Glomerular endothelial cell (primary cell): ENCODE data around the gene TOGARAM2. TPM values are rescaled to one million over a fixed set of nuclear protein-coding genes. Genes with fewer than 3 reads are reported as not detected.

Experiments
- DNase-seq: peaks from one replicate; pipeline ENCODE4 v3.0.0-alpha.2; 2011; ENCODE audit warnings: low read depth, low spot score; ENCODE audit errors: extremely low read depth
- total RNA-seq: library from RNA; depleted of rRNA; stranded (reverse); fragments of >200 nt; gene quantifications from 2 replicates; pipeline ENCODE4 v1.2.3, GENCODE V29; 2015

The TOGARAM2 gene
- total RNA-seq, 1 donor from 2014 or later = not detected

- no peak for DNase-seq
These were observed 17.0 kb downstream of the TOGARAM2 start for GRCh38 chr2:28997847-28998735.

- DNase-seq = no peak
These were observed 19.4 kb downstream of the TOGARAM2 start for GRCh38 chr2:29000481-29000880.

GRCh38 chr2:29000956-29001355, 19.9 kb downstream of the TOGARAM2 start:
- no peak for DNase-seq

DNA sequence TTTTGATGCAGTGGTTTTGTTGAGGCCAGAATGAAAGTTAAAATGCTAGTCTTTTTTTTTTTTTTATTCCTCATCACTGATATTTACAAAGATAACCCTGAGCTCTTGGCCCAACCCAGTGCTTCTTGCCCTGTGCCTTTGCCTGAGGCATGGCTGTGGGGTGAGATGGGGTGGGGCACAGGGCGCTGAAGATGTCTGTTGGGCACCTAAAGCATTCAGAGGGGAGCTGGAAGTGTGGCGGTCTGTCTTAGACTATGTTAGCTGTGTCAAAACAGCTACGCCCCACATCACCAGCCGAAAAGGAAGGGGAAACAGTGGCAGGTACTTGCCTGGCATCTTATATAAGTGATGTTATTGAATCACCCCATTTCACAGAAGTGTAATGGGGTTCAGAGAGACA, 20.7 kb downstream of the TOGARAM2 start:
- DNase-seq = no peak

- no peak for DNase-seq
These were observed 23.7 kb downstream of the TOGARAM2 start for GRCh38 chr2:29004755-29005154.

DNA sequence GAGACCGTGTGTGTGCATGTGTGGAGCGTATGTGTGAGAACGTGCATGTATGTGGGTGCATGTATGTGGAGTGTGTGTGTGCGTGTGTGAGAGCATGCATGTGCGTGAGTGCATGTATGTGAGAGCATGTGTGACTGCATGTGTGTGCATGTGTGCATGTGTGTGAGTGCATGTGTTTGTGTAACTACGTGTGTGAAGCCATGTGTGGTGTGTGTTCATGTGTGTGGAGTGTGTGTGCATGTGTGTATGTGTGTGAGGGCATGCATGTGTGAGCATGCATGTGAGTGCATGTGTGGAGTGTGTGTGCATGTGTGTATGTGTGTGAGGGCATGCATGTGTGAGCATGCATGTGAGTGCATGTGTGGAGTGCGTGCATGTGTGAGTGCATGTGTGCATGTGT, 24.2 kb downstream of the TOGARAM2 start:
- no peak for DNase-seq

DNA sequence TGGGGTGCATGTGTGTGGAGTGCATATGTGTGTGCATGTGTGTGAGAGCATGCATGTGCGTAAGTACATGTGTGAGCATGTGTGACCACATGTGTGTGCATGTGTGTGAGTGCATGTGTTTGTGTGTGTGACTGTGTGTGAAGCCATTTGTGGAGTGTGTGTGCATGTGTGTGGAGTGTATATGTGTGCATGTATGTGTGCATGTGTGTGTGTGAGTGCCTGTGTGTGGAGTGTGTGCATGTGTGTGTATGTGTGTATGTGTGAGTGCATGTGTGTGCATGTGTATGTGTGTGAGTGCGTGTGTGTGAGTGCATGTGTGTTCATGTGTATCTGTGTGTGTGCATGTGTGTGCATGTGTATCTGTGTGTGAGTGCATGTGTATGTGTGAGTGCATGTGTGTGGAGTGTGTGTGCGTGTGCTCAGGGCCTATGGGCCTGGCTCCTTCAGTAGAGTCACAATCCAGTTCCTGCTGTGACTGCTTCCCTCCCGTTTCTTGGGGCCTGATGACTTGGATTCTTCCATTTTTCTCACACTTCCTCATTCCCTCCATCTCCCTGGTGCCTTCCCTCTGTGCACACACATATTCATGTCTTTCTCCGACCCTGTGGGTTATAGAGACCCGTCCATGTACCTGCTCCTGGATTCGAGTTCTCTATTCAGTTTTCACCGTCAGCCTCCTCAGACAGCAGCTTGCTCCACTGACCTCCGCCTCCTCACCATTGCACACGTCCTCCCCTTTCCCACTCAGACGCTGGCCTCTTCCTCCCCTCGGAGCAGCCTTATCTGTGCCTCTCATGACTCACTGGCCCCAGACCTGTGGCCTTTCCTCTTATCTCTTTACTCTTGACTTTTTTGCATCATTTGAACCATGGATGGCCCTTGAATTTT, 25.2 kb downstream of the TOGARAM2 start:
- no peak for DNase-seq

- no peak for DNase-seq
These were observed 25.8 kb downstream of the TOGARAM2 start for GRCh38 chr2:29006980-29007301.

DNA sequence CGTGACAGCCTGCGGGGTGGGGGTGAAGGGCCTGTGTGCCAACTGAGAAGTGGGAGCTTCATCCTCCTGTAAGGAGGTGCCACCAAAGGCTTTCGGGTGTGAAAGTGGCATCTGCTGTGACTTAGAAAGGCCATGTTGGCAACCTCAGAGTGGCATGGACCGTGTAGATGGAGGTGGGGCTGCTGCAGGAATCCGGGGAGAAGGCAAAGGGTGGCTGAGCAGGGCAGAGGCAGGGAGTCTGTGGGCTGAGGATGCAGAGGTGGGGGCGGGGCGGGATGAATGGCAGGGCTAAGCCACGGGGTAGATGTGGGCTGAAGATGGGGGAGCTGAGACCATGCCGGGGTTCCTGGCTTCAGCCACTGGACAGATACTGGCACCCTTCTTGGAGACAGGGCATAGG, 28.2 kb downstream of the TOGARAM2 start:
- DNase-seq = no peak

- no peak for DNase-seq
These were observed 28.9 kb downstream of the TOGARAM2 start for GRCh38 chr2:29009711-29010677.

DNA sequence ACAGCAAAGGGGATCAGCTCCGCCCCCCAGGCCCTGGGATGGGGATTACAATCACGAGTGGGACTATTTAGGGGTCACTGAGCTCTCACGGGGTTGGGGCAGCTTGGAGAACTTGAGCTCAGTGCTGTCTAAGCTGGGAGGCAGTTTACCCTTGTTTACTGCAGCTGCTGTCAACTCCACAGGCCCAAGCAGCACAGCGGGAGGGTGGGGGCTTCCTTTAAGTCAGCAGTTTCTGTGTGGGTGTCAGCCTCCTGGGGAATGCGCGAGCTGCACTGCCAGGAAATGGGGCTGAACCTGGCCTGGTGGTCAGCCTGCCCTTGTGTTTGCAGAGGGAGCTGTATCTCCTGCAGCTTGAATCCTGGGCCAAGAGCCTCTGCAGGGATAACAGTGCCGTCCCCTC, 29.8 kb downstream of the TOGARAM2 start:
- DNase-seq = no peak

GRCh38 chr2:29011418-29012060, 30.4 kb downstream of the TOGARAM2 start:
- no peak for DNase-seq

DNA sequence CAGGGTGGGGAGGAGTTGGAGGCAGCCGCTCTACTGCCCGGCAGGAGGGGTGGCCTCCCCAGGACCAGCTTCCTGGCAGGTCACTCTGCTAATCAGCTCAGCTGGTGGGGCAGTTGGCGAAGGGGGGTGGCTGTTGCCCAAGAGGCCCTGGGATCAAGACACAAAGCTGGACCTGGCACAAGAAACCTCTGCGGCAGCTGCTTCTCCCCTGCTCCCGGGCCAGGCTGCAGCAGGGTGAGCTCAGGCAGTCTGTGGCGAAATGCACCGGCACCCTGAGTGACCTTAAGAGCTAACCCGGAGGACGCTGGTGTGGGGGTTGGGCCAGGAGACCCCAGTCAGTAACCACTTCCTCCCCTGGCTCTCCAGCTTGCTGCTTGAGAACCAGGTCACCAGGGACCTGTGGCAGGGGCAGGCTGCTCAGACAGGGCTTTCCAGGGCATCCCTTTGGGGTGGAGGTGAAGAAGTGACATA, 31.1 kb downstream of the TOGARAM2 start:
- DNase-seq = no peak

GRCh38 chr2:29013057-29013780, 32.1 kb downstream of the TOGARAM2 start:
- DNase-seq = no peak

DNA sequence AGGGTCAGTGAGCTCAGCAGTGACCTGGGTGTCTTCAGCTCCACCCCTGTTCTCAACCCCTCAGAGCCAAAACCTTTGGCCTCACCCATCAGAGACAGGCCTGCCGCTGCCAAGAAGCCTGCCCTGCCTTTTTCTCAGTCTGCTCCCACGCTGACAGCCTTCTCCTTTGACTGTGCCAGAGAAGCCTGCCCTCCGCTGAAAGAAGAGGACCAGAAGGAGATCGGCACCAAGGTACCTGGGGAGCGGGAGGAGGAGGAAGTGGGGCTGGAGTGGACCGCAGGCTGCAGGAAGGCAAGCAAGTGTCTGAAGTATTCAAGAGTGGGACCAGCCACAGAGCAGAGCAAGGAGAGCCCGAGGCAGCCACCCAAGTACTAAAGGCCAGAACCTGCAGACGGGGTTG, 33.2 kb downstream of the TOGARAM2 start:
- DNase-seq = no peak

DNA sequence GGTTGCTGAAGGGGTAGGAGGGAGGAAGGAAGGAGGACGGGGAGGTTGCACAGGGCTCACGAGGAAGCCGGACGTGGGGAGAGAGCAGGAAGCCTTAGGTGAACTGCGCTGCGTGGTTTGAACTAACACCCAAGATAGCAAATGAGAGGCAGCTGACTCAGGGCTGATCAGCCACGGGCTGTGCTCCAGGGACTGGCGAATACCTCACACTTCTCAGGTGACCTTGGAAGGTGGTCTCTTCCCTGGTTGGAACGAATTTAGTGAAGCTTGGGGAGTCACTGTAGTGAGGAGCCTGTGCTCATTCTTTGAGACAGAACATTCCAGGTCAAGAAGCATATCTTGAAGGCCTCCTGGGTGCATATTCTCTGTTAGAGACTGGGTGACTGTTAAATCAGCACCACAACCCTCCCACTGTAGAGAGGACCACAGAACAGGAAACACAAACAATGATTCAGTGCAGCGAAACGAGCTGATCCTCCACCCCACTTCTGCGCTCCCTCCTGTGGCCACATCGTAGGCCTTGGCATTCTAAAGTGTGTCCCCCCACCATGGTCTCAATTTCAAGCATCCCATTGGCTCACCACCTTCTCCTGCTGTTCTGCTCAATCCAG, 33.8 kb downstream of the TOGARAM2 start:
- DNase-seq = no peak

GRCh38 chr2:29015701-29016470, 34.8 kb downstream of the TOGARAM2 start:
- DNase-seq = no peak

DNA sequence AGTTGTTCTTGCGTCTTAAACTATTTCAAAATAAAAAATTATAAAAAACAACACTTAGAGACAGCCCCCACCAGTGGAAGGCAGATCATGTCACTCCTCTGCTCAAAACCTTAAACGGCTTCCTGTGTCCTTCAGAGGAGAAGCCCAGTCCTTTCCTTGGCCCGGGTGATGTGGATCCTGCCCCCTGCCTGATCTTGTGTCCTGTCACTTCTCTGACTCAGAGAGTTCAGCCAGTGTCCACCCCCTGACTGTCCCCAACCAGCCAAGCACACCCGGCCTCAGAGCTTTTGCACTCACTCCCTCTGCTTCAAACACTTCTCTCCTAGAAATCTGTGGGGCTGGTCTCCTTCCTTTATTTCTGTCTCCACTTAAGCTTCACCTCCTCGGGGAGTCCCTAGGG, 35.4 kb downstream of the TOGARAM2 start:
- no peak for DNase-seq
